HG03469 (cell line): Measurements from ENCODE around the gene CKS2.
"Not testable (repeated sequence)": the region's sequence is repeated elsewhere in the genome, so short reads cannot be mapped to it uniquely, and the experiment has no call there.

Experiments used
- ATAC-seq: cut with Tn5 transposase; IDR thresholded peaks from one replicate; pipeline ENCODE4 v1.9.1; 2021; ENCODE audit warnings: mild to moderate bottlenecking, moderate library complexity, moderate number of reproducible peaks; ENCODE audit not compliant: unreplicated experiment

The CKS2 gene

DNA sequence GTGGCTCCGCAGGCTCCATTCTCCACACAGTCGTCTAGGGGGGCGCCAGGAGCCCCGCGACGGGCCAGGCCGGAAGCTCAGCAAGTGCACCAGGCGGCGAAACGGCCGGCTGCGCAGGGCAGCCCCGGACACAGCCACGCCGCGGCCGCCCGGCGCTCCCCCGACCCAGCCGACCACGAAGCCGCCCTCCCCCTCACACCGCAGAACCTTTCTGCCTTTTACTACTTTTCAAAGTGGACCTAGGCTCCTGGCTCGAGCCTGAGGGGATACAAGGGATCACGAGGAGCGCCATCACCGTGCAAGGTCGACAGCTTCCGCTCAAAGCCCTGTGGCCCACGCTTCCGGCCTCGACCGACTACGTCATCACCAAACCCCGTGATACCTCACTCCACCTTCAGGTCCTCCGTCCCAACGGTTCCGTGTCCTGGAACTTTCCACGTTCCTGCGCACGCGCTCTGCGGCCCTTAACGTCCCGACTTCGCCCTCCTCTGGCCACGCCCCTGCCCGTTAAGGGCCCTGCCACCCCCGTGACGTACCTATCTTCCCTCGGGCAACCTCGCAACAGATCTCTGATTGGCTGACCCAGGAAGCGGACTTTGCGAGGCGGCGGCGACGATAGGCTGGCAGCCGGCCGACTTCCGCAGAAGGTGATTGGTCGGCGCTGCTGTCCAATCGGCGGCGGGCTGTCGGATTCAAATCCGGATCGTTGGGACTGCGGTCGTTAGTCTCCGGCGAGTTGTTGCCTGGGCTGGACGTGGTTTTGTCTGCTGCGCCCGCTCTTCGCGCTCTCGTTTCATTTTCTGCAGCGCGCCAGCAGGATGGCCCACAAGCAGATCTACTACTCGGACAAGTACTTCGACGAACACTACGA lies at the start of gene CKS2:
Gene CKS2, plus strand, starts transcription at position 721 of the 871 bp plus-strand sequence. Its CDS starts 98 bp downstream, at position 819.
- ATAC-seq: peak; percentile 85

DNA sequence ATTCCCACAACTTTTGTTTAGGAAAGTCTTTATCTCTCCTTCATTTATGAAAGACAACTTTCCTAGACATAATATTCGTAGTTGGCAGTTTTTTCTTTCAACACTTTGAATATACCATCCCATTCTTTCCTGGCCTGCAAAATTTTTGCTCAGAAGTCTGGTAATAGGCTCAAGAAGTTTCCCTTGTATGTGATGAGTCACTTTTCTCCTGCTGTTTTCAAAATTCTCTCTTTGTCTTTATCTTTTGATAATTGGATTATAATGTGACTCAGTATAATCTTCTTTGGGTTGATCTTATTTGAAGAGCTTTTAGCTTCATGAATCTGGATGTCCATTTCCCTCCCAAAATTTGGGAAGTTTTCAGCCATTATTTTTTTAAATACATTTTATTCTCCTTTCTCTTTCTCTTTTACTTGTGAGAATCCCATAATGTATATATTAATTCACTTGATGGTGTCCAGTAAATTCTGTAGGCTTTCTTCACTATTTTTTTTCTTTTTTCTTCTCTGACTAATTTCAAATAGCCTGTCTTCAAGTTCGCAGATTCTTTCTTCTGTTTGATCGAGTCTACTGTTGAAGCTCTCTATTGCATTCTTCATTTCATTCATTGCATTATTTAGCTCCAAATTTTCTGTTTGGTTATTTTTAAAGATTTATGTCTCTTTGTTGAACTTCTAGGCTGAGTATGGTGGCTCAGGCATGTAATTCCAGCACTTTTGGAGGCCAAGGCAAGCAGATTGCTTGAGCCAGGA lies 37.3 kb upstream of the CKS2 start:
- ATAC-seq: no peak

DNA sequence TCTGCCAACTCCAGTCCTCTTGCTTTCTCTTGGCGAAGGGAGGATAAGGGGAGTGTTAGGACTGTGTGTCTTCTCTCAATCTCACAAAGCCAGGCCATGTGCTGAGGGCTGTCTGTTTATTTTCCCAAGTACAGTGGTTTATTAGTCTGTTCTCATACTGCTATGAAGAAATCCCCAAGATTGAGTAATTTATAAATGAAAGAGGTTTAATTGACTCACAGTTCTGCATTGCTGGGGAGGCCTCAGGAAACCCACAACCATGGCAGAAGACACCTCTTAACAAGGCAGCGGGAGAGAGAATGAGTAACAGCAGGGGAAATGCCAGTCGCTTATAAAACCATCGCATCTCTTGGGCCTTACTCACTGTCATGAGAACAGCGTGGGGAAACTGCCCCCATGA lies 36.2 kb upstream of the CKS2 start:
- no peak for ATAC-seq

DNA sequence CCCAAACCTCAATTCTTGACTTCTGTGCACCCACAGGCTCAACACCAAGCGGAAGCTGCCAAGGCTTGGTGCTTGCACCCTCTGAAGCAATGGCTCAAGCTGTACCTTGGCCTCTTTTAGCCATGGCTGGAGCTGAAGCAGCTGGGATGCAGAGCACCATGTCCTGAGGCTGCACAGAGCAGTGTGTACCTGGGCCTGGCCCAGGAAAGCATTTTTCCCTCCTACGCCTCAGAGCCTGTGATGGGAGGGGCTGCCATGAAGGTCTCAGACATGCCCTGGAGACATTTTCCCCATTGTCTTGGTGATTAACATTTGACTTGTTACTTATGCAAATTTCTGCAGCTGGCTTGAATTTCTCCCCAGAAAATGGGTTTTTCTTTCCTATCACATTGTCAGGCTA lies 35.0 kb upstream of the CKS2 start:
- not testable (repeated sequence) for ATAC-seq

DNA sequence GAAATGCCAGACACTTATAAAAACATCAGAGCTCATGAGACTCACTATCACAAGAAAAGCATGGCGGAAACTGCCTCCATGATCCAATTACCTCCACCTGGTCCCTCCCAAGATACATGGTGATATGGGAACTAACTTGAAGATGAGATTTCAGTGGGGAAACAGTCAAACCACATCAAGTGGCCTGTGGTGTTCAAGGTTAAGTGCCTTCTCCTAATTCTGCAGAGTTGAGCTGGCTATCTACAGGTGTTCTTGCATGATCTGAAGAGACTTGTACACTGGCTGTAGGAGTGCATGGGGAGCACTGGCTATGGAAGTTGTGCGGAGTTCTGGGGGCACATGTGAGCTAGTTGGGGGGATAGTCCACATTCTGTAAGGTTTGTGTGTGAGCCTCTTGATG lies 34.0 kb upstream of the CKS2 start:
- ATAC-seq: no peak

DNA sequence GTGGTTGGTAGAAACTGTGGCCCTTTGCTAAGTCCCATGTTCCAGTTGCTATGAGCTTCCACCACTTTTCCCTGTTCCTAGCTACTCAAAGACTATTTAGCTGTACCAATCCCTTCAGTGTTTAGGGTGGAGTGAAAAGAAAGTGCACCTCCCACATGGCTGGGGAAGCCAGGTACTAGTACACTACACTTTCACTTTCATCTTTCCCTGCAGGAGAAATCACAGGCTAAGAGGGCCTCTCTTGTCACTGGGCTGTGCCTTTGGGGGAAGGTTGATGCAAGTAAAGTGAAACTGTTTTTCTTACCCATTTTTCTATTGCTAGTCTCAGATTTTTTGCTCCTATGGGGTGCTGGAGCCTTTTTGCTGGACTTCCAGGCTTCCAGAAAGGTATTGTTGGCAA lies 33.5 kb upstream of the CKS2 start:
- peak; percentile 52 for ATAC-seq

DNA sequence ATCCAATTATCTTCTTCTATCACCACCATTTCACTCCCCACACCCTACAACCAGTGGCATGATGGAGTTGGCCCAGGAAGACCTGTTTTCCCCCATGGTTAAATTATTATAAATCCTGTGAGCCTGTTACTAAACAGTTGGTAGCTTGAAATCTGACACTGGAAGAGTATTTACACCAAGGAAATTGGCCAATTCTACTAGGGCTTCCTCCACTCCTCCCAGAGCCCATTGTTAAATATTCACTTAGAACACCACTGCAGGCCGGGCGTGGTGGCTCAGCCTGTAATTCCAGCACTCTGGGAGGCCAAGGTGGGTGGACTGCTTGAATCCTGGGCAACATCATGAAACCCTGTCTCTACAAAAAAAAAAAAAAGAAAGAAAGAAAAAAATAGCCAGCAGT lies 32.4 kb upstream of the CKS2 start:
- no peak for ATAC-seq

DNA sequence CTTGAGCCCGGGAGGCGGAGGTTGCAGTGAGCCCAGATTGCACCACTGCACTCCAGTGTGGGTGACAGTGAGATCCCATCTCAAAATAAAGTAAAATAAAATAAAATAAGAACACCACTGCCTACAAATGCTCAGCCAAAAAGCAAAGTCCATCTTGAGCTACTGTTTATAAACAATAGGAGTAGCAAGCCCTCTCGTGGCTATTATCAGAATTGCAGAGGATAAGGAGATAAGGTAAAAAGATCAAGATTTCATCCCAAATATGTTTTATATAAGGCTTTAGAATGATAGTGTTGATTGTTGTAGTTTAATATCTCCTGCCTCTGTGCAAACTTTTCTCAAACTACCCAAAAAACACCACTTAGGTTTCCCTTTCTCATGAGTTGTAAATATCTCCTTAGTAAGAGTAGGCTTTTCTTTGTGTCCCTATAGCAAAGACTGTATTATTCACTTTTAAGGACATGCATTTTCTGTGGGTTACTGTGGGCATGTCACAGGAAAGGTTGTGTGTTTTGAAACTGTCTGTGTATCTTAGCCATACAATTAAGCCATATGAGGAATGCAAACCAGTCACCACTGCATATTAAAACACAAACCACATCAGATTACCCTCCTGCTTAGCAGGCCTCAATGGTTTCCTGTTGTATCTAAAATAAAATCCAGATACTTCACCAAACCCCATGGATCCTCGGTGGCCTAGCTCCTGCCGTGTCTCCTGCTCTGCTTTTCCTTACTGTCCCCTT lies 31.8 kb upstream of the CKS2 start:
- ATAC-seq: no peak

DNA sequence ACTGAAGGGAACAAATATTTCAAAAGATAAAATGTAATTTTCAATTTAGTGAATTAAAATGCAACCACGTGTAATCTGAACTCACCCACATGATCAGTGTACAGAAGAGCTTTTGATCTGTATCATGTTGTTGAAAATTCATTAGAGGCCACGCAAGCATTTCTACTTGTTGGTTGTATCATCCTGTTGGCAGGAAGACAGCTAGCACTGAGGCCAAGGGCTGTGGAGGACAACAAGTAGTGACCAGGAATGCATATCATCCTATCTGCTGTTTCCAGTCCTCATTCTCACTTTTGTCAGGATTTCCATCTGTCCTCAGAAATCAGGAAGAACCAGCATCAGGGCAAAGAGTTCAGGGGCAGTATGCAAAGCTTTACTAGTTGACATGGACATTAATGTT lies 29.9 kb upstream of the CKS2 start:
- no peak for ATAC-seq

DNA sequence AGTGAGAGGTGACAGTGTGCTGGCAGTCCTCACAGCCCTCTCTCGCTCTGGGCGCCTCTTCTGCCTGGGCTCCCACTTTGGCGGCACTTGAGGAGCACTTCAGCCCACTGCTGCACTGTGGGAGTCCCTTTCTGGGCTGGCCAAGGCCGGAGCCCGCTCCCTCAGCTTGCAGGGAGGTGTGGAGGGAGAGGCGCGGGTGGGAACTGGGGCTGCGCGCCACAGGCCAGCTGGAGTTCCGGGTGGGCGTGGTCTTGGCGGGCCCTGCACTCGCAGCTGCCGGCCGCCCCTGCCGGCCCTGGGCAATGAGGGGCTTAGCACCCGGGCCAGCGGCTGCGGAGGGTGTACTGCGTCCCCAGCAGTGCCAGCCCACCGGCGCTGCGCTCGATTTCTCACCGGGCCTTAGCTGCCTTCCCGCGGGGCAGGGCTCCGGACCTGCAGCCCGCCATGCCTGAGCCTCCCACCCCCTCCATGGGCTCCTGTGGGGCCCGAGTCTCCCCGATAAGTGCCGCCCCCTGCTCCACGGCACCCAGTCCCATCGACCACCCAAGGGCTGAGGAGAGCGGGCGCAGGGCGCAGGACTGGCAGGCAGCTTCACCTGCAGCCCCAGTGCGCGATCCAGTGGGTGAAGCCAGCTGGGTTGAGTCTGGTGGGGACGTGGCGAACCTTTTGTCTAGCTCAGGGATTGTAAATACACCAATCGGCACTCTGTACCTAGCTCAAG lies 28.6 kb upstream of the CKS2 start:
- ATAC-seq: not testable (repeated sequence)

DNA sequence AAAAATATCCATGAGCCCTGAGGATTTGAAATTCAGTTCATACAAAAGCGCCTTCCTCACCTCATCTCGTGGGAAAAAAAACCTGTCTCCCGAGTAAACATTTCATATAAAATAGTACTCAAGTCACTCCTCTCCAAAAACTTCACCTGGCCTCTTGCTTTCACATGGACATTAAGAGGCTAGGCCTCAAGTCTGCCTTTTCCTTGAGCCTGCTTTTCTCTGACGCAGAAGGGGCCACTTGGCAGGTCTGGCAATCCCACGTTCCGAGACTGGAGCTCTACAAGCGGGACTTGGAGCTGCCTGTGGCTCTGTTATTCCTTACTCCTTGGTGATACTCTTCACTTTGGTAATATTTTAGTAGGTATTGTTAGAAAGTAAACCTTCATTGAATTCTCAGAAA lies 26.9 kb upstream of the CKS2 start:
- ATAC-seq: no peak

DNA sequence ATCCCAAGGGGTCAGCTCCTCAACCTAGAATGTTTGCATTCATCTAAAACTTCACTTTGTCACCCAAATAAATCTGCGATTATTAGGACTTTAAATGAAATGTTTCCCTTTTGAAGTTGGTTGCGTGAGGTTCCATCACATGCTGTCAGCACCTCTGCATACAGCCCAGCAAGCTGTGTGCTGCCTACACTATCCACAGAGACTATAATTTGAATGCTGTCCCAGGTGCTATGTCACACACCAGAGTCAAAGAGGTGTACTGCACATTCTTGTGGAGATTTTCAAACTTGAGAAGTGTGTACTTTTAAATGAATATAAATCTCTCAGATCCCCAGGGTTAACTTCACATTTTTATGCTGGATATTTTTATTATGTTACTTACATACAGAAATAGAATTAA lies 19.3 kb upstream of the CKS2 start:
- no peak for ATAC-seq

DNA sequence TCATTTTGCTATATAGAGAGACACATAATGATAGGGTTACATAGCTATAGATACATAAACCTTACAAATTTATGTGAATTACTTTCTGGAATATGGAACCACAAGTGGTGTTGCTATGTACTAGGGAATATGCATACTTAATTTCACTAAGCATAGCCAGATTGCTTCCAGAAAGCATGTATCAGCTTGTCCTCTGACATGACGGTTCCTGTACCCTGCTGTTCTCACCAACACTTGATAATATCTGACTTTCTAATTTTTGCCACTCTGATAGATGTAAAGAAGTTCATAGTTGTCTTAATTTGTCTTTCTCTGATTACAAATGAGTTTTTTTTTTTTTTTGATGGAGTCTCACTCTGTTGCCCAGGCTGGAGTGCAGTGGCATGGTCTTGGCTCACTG lies 18.0 kb upstream of the CKS2 start:
- no peak for ATAC-seq

DNA sequence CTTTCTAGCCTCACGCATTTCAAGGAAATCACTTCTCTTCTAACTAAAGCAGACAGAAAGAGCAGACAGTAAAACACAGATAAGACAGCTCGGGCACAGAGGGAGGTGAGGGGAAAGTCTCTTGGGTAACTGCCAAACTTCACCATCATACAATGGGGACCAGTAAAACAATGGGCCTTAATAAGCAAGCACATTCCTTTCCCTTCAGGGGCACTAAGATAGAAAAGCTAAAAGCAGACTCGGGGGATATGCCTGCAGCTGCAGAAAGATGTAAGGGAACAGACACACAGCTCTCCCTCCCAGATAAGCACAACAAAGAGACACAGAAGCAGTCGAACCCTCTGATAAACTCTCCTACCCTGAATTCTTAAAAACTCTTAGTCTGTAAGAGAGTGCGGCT lies 15.6 kb upstream of the CKS2 start:
- no peak for ATAC-seq

DNA sequence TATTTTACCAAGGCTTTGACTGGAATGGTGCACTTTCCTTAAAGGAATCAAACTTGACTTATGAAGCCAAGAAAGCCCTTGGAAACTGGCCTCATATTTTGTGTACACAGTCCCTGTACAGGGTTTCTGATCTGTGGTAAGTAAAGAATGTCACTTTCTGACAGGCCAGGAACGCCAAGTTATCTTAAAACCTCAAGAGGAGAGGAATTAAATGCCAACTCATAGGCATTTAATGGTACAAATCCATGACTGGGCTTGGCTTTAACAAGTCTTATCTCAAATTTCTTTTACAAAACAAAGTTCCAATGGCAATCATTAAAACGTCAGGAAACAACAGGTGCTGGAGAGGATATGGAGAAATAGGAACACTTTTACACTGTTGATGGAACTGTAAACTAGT lies 9.0 kb upstream of the CKS2 start:
- not testable (repeated sequence) for ATAC-seq

DNA sequence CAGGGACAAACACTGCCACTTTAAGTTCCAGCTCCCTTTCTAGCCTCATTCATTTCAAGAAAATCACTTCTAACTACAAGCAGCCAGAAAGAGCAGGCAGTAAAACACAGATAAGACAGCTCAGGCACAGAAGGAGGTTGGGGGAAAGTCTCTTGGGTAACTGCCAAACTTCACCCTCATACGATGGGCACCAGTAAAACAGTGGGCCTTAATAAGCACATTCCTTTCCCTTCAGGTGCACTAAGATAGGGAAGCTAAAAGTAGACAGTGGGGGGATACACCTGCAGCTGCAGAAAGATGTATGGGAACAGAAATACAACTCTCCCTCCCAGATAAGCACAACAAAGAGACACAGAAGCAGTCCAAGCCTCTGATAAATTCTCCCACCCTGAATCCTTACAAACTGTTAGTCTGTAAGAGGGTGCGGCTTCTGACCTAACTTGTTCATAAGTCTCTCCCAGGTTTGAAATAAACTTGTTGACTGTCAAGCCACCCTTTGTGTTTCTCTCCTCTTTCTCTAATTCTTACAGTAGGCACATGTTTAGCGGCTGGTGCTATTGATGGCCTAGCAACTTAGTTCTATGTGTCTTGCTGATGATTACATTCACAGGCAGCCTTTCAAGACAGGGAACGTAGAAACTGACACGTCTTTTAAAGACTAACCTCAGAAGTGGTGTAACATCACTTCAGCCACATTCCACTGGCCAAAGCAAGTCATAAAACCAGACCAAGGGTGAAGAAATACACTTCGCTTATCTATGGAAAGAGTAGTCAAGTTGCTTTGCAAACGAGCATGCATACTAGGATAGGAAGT lies 6.8 kb upstream of the CKS2 start:
- ATAC-seq: peak; percentile 4

DNA sequence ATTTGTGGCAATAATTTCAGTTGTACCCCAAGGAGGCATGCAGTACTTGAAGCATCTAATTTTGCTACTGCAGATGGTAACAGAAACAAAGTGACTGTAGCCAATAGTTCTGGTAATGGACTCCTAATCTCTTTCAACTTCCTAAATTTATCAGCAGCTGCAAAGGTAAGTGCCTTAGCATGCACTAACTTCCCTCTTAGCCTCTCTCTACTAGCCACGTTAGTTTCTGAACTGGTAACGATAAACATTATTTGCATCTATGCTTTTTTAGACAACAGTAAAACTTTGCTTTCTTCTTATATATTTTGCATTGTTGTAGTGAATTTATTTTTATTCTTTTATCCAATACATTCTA lies 6.2 kb upstream of the CKS2 start:
- ATAC-seq: peak; percentile 44

DNA sequence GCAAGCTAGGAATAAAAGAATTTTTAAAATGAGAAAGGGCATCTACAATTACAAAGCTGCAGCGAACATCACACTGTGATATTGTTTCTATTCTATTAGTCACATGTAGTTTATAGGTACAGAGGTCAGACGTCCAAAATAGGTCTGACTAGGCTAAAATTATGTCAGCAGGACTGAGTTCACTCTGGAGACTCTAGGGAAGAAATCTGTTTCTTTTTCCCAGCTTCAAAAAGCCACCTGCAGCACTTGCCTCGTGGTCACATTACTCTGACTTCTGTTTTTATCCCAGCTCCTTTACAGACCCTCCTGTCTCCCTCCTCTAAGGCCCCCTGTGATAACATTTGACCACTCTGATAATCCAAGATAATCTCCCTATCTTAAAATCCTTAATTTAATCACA lies 5.1 kb upstream of the CKS2 start:
- no peak for ATAC-seq

DNA sequence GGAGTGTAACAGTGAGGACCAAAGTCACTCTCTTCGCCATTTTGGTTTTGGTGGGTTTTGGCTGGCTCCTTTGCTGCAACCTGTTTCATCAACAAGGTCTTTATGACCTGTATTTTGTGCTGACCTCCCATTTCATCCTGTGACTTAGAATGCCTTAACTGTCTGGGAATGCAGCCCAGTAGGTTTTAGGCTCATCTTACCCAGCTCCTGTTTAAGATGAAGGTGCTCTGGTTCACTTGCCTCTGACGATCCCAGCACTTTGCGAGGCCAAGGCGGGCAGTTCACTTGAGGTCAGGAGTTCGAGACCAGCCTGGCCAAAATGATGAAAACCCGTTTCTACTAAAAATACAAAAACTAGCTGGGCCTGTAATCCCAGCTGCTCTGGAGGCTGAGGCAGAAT lies 1.8 kb upstream of the CKS2 start:
- ATAC-seq: no peak
